HTR-8/SVneo (cell line): Measurements from ENCODE around the gene COL27A1.

Source experiments
- DNase-seq: peaks from one replicate; pipeline ENCODE4 v3.0.0; 2011; ENCODE audit warnings: low spot score, mixed read lengths; ENCODE audit not compliant: insufficient read length
- FAIRE-seq: peaks from 2 replicates; lab custom pipeline; 2011; peaks lifted over from hg19 to GRCh38; lab: Jason Lieb, UNC

Gene COL27A1

DNA sequence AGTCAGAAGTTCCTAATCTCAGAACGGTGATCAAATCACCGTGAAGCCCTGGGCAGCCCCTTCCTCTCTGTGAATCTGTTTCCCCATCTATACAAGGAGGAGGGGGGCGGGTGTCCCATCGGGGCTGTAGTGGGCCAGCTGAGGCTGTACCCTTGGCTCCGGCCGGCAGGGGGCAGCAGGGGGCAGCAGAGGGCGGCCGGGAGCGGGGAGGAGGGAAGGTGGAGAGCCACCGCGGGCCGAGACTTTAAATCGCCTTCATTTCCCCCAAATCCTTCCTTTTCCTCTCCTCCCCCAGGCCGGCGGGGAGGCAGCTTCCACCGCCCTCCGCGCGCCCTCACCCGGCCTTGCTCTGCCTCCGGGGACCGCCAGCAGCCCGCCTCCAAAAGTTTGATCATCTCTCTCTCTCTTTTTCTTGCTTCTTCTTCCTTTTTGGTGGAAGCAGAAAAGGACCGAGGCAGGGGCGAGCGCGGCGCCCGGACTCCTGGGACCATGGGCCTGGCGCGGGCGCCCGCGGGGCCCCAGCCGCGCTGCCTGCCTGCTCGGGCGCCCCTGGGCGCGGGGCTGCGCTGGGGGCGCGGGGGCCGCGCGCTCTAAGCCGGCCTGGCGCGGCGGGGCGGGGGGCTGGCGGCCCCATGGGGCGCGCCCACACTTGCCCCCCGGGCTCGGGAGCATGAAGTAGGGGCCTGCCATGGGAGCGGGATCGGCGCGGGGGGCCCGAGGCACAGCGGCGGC is at the start of gene COL27A1:
Gene COL27A1, plus strand, starts transcription at position 275 of the 732 bp plus-strand sequence. Its CDS starts 414 bp downstream, at position 689.
- FAIRE-seq: no peak
- DNase-seq: peak; percentile 76

DNA sequence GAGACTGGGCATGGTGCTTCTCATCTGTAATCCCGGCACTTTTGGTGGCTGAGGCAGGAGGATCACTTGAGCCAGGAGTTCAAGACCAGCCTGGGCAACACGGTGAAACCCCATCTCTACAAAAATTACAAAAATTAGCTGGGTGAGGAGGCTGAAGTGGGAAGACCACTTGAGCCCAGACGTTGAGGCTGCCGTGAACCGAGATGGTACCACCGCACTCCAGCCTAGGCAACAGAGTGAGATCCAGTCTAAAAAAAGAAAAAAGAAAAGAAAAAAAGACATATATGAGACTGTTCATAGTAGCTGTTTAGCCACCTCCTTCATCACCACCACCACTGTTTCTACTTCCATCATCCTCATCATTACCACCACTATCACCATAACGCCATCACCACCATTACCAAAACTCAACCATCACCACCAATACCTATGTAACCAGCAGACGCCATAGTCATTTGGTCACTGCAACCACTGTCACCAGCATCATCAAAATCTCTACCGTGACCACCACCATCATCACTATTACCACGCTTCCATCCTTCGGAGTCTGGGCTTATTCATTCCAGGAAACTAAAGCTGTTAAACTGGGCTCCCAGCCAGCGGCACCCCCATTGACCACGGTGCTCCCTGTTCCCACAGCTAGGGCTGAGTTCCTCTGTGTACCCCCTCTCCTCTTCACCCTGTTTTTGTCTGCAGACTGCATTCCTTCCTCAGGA is 47.9 kb upstream of the COL27A1 start:
- DNase-seq: no peak
- FAIRE-seq: no peak

DNA sequence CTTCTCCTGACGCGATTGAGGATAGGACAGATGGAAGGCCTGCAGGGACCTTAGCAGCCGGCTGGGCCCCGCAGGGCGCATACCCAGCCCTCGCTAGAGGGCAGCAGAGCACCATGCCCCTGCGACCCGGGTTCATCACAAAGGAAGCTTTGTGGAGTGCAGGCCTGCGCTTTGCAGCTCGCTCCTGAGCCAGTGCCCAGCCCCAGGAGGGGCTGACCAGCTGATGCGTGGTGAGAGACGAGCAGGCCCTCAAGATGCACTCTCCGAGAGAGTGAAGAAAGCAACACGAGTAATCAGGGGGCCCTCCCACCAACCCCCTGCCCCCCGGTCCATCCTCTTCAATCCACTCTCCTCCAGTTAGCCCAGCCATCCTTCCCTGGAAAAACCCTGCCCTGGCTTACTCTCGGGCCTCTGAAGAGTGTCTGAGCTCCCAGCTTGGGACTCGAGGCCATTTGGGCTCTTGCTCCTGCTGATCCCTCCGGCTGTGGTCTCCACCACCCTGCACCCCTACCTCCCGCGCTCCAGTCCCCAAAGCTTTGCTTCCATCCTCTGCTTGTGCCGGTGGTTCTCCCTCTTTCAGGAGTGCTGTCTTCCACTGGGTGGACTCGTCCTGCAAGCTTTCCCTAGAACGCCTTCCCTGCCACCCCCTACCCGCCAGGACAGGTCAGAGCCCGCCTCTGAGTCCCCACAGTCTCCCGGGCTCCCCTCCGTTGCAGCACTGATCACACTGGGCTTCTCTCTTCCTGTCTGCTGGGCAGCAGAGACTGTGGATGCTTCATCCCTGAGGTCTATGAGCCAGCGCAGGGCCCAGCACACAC is 47.1 kb upstream of the COL27A1 start:
- DNase-seq (peak; percentile 78), FAIRE-seq (no peak)

DNA sequence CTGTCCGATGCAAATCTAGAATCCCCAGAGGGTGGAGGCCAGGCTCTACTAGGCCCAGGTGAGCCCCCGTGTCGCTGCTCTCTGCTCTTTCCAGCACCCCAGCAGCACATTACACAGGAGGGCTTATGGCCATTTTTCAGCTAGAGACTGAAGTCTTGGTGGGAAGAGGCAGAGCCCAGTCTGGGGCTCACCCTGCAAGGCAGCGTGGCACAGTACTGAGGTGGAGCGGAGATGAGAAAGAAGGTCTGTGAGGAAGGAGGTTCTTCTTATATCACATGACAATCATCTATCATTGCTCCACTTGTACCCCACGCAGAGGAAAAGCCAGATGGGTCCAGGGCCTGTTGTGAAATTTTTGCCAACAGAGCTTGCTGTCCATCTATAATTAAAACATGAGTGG is 46.2 kb upstream of the COL27A1 start:
- DNase-seq (no peak), FAIRE-seq (no peak)

DNA sequence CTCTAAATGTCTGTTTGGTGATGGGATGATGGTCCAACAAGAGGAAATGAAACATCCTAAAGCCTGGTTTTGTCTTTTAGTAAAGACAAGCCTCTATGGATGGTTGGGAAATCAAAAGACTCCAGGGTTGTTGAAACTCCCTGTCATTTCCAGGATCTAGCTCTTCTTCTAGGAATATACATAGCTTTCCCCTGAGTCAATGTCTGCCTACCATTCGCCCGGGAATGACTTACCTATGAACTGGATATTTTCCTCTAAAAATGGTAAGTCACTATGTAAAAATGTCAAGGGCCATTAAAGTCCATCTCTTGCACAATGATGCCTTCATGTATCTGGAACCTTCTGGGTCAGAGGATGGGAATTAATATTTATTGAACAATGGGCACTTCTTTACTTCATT is 45.2 kb upstream of the COL27A1 start:
- peak; percentile 40 for DNase-seq
- no peak for FAIRE-seq

DNA sequence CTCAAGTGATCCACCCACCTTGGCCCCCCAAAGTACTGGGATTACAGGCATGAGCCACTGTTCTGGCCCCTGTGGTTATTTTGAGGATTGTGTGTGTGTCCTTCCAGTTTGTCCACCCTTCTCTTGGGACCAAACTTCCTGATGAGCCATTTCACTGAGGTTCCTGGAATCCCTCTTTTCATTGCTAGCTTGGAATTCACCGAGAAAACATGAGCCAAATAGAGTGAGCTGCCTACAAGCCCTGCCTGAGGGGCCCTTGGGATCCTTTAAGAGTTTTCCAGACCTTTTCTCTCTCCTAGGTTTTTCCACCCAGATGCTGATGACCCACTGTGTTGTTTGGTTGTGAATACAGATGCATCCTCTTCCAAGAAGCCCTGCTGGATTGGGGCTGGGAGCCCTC is 43.0 kb upstream of the COL27A1 start:
- DNase-seq: no peak
- no peak for FAIRE-seq

DNA sequence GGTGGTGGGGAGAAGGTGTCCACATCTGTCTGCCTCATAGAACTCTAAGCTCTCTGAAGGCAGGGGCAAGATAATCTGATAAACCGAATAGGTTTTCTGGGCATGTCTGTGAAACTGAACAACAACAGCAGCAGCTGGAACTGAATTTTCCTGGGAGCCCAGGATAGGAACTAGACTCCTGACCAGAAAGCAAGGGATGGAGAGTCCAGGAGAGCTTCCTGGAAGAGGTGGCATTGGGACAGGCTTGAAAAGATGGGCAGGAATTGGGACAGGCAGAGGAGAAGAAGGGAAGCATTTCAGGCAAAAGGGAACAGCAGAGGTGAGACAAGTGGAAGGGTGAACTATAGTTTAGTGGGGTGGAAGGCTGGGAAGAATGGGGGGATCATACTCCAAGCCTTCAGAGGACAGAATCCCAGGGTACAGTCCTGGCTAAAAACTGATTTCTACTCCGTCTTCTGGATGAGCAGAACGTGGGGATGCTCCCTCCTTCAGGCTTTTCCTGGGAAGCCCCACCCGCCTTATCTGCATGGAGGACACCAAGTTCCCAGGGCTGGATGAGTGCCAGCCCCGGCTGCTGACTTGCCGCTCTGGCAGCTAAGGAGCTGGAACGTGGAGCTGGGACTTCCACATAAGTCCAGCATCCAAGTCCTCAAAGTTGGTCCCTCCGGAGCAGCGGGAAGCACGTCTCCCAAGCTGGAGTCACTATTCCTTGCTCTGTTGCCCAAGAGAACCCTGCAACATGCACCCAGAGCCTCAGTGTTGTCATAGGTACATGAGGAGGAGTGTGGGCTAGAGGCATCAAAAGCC is 42.4 kb upstream of the COL27A1 start:
- FAIRE-seq (no peak), DNase-seq (no peak)

DNA sequence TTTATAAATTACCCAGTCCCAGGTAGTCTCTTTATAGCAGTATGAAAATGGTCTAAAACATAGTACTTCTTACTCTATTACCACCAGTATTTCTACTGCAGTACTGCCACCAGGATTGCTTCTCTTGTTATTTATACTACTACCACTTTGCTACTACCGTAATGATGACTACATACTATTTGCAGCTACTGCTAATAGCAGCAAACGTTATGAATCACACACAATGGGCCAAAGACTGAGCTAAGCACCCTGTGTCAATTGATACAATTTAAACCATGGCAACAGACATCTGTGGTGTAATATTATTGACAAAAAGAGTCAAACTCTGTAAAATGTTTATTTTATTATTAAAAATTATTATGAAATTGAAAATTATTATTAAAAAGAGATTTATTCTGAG is 41.0 kb upstream of the COL27A1 start:
- FAIRE-seq (no peak), DNase-seq (no peak)

DNA sequence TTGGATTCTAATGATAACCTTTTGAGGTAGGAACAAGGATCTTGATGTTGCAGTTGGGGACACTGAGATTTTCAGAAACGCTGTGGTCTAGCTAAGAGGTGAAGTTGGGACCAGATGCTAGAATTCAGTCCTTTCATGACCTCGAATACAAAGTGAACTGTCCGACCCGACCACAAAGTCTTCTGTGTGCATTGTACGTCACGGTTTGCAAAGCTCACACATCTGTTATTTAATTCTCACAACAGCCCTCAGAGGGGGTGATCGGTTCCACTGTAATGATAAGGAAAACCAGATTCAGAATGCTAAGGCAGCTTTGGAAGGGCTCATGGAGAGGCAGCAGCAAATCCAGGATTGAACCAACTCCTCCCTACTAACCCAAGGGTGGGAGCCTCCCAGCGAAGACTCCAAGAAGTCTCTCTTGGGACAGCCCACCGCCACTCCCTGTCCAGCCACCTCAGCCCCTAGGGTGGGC is 39.6 kb upstream of the COL27A1 start:
- FAIRE-seq (no peak), DNase-seq (no peak)

DNA sequence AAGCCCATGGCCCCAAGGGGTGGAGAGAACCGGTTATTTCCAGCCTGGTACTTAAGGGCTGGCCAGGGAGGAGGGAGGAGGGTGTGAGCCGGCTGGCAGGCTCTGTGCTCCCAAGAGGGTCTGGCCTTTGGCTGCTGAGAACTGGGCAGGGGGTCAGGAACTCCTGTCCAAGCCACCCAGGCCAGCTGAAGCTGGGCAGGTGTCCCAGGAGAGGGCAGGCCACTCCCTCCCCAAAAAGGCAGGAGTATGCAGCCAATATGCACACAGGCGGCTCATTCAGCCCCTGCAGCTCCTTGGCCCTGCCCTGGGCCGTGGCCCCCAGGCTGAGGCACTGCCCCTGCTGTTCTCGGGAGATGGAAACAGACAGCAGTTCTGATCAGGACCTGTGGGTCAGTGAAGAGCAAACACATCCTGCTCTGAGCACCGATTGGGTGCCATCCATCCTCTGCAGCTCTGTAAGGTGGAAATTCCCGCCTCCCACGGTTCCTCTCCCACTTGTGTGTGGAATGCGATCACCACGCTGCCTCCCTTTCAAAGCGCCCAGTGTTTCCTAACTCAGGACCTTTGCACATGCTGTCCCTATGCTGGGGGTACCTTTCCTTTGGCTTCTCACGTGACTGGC is 39.1 kb upstream of the COL27A1 start:
- FAIRE-seq (no peak), DNase-seq (no peak)

DNA sequence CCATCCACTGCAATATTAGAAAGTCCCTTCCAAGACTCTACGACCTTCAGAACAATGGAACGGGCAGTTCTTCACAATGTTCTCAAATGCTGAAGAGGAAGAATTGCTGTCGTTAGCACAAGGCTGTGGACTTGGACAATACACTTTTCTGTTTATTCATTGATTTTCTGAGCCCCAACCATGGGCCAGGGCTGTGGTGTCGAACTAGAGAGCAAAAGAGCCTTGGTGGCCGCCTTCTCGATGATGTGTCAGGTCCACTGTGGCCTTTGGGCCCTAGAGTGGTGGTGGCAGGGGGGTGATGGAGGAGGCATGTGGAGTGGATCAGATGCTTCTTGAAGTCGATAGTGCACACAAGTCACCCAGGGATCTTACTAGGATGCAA is 37.7 kb upstream of the COL27A1 start:
- FAIRE-seq (no peak), DNase-seq (no peak)

DNA sequence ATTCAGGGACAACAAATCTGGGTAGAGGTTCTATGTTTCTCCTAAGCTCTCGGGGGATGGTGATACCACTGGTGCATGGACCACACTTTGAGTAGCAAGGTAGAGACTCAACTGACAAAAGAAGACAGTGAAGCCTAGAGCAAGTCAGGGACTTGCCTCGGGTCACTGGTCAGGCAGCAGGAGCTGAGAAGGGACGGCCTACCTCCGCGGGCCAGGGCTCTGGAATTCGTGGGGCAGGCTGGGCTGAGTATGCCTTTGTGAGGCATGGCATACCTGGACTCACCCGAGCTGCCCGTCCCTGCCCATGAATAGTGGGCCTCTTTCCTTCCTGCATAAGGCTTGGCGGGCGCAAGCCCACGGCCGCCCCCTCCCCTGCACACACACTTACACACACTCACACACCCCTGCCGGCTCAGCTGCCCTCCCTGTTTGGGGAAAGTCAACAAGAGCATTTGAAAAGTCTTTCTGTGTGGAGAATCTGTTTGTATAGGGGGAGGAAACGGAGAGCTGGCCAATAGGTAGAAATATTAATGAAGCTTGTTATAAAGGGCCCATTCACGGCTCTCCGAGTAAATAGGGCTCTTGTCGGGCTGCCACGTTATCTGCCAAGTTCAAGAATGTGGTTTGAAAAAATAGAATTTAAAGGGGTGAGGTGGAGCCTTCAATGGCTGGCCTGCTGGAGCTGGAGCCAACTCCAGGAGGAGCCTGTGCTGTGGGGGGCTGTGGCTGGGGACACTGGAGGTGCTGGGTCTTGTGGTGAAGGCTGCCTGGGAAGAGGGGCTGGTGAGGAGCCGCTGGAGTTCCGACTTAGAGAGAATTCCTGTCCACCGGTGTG is 37.1 kb upstream of the COL27A1 start:
- FAIRE-seq (no peak), DNase-seq (no peak)

DNA sequence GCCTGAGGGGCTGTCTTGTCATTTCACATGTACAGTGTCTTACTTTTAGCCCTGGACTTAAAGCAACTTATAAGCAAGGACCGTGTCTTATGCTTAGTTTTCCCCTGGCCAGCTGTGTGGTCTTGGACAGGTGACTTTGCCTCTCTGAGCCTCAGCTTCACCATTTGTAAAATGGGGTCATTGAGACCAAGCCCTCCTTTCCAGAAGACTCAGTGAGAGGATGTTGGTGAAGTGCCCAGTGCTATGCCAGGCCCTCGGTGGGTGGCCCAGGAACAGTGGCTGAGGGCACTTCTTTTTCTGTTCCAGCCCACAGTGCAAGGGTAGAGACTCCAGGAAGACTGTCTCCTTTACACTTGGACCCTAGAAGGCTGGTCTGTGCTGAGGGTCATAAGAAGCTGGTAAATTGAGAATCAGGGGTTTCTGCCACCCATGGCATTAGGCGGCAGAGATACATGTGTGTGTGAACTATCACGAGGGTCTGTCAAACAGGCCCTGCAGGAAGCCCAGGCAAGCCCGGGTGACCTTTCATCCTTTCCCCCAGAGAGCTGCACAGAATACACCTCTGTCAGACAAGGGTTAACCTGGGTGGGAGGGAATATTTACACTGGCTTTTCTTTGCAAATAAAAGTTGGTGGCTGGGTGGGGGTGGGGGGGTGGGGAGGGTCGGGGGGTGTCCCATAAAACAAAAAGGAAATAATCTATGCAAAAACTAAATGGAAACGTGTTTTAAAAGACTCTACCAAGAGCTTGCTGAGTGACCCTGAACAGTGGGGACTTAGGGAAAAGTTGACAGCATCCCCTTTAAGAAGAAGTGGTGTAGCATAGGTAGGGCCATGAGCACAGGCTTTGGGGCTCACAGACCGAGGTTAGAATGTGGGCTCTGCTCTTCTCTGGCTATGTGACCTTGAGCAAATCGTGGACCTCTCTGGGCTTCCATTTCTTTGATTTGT is 35.8 kb upstream of the COL27A1 start:
- FAIRE-seq: no peak
- DNase-seq: no peak

DNA sequence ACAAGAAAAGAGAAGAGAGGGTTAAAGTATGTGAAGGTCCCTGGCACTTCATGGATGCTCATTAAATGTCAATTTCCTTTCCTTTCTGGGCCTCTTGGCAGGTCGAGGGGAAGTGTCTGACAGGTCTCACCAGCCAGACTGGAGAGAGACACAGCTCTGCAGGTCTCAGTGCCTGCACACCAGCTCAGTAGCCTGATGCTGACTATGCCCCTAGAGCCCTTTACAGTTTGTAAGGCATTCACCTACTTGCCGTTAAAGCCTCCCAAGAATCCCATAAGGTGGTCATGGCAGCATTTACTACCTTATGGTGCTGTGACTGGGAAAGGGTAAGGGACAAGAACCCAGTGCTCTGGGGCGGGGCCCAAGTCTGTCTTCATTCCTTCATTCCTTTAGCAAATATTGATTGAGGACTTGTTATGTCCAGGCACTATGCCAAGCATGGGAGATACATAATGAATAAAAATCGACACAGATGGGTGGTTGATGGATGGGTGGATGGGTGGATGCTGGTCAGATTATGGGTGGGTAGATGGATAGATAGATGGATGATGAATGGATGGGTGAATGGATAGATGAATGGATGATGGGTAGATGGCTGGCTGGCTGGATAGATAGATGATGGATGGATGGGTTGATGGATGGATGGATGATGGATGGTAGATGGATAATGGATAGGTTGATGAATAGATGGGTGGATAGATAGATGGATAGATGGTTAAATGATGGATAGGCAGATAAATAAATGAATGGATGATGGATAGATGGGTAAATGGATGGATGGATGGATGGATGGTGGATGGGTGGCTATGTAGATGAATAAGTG is 34.9 kb upstream of the COL27A1 start:
- DNase-seq: no peak
- FAIRE-seq: no peak

DNA sequence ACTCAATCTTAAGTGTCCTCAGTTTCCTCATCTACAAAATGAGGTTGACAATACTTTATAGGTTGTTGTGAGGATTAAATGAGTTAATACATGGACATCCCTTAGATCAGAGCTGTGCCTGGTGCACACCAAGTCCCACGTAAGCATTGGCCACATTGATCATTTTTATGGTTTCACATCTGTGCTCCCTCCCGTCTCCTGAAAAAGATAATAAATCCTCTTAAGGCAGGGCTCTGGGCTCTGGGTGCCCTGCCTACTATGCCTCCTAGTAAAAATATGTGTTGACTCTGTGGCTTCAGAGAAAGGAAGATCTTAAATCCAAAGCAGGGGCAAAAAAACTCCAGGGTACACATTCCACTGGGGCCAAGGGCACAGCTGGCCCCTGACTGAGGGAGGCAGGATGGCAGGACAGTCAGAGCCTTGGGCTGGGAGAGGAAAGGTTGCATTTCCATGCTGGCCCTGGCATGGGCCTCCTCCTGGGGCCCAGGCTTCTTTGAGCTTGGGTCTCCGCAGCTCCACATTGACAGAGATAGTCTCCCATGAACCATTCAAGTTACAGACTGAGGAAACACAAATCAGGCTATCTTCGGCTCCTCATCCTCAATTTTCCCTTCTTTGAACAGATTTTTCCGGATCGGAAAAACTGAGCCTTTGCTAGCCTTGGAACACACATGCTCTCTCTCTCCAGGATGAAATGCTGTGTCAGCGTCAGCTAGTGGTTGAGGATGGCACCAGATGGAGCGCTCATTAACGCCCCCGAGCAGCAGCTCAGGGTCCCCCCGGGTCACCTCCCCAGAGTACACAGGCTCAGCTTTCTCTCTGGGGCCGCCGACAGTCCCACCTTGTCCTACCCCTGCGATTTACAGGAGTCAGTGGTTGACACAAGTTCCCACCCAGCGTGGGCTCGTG is 33.9 kb upstream of the COL27A1 start:
- FAIRE-seq (no peak), DNase-seq (no peak)
